ENCODE measurements around the gene HTRA3. TPM values are rescaled to one million over a fixed set of nuclear protein-coding genes. Genes with fewer than 3 reads are reported as not detected.

HTRA3 gene
- total and polyA plus RNA-seq, 2 of the 4 experiments (the other 2 are of a cell fraction): 1.3 to 9.5 TPM

DNA sequence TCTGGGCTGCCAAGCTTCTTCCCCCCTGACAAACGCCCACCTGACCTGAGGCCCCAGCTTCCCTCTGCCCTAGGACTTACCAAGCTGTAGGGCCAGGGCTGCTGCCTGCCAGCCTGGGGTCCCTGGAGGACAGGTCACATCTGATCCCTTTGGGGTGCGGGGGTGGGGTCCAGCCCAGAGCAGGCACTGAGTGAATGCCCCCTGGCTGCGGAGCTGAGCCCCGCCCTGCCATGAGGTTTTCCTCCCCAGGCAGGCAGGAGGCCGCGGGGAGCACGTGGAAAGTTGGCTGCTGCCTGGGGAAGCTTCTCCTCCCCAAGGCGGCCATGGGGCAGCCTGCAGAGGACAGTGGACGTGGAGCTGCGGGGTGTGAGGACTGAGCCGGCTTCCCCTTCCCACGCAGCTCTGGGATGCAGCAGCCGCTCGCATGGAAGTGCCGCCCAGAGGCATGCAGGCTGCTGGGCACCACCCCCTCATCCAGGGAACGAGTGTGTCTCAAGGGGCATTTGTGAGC lies 37.0 kb downstream of the HTRA3 start:
- Histone ChIP-seq H2BK120ac (ENCODE audit: low read depth, low read length) (no peak overlapping the region; the same call in 1 of the 2 replicates), H3K4me2 (ENCODE audit: low read depth, low read length) (no peak overlapping the region), H2AK5ac (ENCODE audit: low read depth, low read length) (0 out of 2 replicates have a peak overlapping the region, but pooled peaks have one; percentile 21), H2BK5ac (ENCODE audit: low read depth, low read length, poor library complexity, severe bottlenecking) (no peak overlapping the region), H3K4me1 (ENCODE audit: control insufficient read depth, insufficient read depth, low read length) (peaks cover 15% of the 10 kb centered on the region), H4K5ac (ENCODE audit: low read depth, low read length) (no peak overlapping the region), H3K18ac (ENCODE audit: low read depth, low read length) (no peak overlapping the region), H3K56ac (ENCODE audit: extremely low read depth, insufficient read depth, low read length) (no peak overlapping the region), H3K23ac (ENCODE audit: low read depth, low read length) (no peak overlapping the region), H2BK20ac (ENCODE audit: low read depth, low read length) (no peak overlapping the region), H3K27me3 (ENCODE audit: control insufficient read depth, insufficient read depth, low read length) (peaks cover 1% of the 10 kb centered on the region; the same call in 1 of the 2 replicates), H3K36me3 (ENCODE audit: control insufficient read depth, insufficient read depth, low read length) (no peaks in the 10 kb centered on the region), H3K9me1 (ENCODE audit: insufficient read depth, low read length) (peaks cover 9% of the 10 kb centered on the region; the same call in 1 of the 2 replicates), H3K79me1 (ENCODE audit: low read depth in 1 of 2, low read length in 2 of 2) (no peaks in the 10 kb centered on the region), H4K91ac (ENCODE audit: insufficient read depth, low read depth, low read length) (no peak overlapping the region; the same call in 1 of the 2 replicates), H3K4me3 (ENCODE audit: insufficient read depth, low read depth, low read length) (no peak overlapping the region), H2AK9ac (replicated peaks; ENCODE audit: low read depth, low read length, poor library complexity) (peak overlapping the region; percentile 50), H2AFZ (replicated peaks; ENCODE audit: low read length, poor library complexity) (peak overlapping the region; percentile 5), H3K14ac (replicated peaks; ENCODE audit: low read depth, low read length) (no peak overlapping the region), H3K9ac (ENCODE audit: low read depth, low read length) (no peak overlapping the region), H4K20me1 (ENCODE audit: insufficient read depth, low read length) (no peaks in the 10 kb centered on the region), H3K4ac (ENCODE audit: low read depth, low read length) (peak overlapping the region; percentile 15; the same call in 1 of the 2 replicates), H3K27ac (ENCODE audit: insufficient read depth, low read length) (no peak overlapping the region), H3K9me3 (ENCODE audit: control insufficient read depth, insufficient read depth, low read length) (0 out of 2 replicates have a peak, but pooled peaks cover 2% of the 10 kb centered on the region), H4K8ac (ENCODE audit: low read depth in 2 of 2, low read length in 2 of 2) (peak overlapping the region in 1 of 2 experiments; percentile 12; a peak in 1 of 4 replicates), H2BK15ac (ENCODE audit: low read depth, low read length) (no peak overlapping the region)
- no CpG with 5 or more reads among the region's 16 CpGs for WGBS, 2 experiments (ENCODE audit: extremely low coverage in 2 of 2, insufficient read length in 1 of 2)
- in situ Hi-C loops (cut with MboI; ENCODE audit: low sequenced_read_pairs): no loop called here
- no peak for DNase-seq
- TF ChIP-seq MXI1 (IDR thresholded peaks at IDR 0.05; ENCODE audit: borderline replicate concordance, low read depth, low read length) (no peak), NFE2L2 (IDR thresholded peaks at IDR 0.05; ENCODE audit: low read depth, low read length) (no peak), RFX5 (IDR thresholded peaks at IDR 0.05; ENCODE audit: low read depth, low read length) (no peak), POLR2A (IDR thresholded peaks at IDR 0.05; ENCODE audit: low read depth, low read length) (no peak), MAFK (IDR thresholded peaks at IDR 0.05; ENCODE audit: low read depth, low read length) (no peak), CHD1 (IDR thresholded peaks at IDR 0.05; ENCODE audit: low read depth, low read length) (no peak), MAZ (IDR thresholded peaks at IDR 0.05; ENCODE audit: borderline replicate concordance, low read depth, low read length) (no peak), SMC3 (IDR thresholded peaks at IDR 0.05; ENCODE audit: low read depth, low read length) (no peak), CEBPB (IDR thresholded peaks at IDR 0.05; ENCODE audit: low read depth, low read length) (no peak), FOS (IDR thresholded peaks at IDR 0.05; ENCODE audit: low read depth, low read length) (no peak), RAD21 (IDR thresholded peaks at IDR 0.05; ENCODE audit: low read length) (no peak), BHLHE40 (IDR thresholded peaks at IDR 0.05; ENCODE audit: low read depth, low read length) (no peak), RCOR1 (IDR thresholded peaks at IDR 0.05; ENCODE audit: insufficient replicate concordance, low read length) (no peak)
- TF ChIP-seq, protein P1, sequence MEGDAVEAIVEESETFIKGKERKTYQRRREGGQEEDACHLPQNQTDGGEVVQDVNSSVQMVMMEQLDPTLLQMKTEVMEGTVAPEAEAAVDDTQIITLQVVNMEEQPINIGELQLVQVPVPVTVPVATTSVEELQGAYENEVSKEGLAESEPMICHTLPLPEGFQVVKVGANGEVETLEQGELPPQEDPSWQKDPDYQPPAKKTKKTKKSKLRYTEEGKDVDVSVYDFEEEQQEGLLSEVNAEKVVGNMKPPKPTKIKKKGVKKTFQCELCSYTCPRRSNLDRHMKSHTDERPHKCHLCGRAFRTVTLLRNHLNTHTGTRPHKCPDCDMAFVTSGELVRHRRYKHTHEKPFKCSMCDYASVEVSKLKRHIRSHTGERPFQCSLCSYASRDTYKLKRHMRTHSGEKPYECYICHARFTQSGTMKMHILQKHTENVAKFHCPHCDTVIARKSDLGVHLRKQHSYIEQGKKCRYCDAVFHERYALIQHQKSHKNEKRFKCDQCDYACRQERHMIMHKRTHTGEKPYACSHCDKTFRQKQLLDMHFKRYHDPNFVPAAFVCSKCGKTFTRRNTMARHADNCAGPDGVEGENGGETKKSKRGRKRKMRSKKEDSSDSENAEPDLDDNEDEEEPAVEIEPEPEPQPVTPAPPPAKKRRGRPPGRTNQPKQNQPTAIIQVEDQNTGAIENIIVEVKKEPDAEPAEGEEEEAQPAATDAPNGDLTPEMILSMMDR (conservative IDR thresholded peaks at IDR 0.05; ENCODE audit: low read depth, low read length): no peak
- TF ChIP-seq, protein P2, sequence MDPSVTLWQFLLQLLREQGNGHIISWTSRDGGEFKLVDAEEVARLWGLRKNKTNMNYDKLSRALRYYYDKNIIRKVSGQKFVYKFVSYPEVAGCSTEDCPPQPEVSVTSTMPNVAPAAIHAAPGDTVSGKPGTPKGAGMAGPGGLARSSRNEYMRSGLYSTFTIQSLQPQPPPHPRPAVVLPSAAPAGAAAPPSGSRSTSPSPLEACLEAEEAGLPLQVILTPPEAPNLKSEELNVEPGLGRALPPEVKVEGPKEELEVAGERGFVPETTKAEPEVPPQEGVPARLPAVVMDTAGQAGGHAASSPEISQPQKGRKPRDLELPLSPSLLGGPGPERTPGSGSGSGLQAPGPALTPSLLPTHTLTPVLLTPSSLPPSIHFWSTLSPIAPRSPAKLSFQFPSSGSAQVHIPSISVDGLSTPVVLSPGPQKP (IDR thresholded peaks at IDR 0.05; ENCODE audit: borderline replicate concordance, low read depth, low read length): no peak
- TF ChIP-seq, protein P3, sequence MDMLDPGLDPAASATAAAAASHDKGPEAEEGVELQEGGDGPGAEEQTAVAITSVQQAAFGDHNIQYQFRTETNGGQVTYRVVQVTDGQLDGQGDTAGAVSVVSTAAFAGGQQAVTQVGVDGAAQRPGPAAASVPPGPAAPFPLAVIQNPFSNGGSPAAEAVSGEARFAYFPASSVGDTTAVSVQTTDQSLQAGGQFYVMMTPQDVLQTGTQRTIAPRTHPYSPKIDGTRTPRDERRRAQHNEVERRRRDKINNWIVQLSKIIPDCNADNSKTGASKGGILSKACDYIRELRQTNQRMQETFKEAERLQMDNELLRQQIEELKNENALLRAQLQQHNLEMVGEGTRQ (IDR thresholded peaks at IDR 0.05; ENCODE audit: low read depth, low read length): no peak
- dilution Hi-C loops (cut with HindIII; ENCODE audit: low sequenced_read_pairs, unreplicated experiment): no loop called here
- CTCF ChIA-PET: no interaction called here
- intact Hi-C loops (cut with micrococcal nuclease): no loop called here
- BruUV-seq (replicated peaks): no TSS peak
- no peak for ATAC-seq (ENCODE audit: low read depth)
- POLR2A ChIA-PET (ENCODE audit: unreplicated experiment): no interaction called here

Data from IMR-90 (cell line).